ENCODE data around the gene COL21A1. TPM values are rescaled to one million over a fixed set of nuclear protein-coding genes. Genes with fewer than 3 reads are reported as not detected.
A peak's percentile ranks its signal among the peaks of the same experiment; 100 is the strongest.

COL21A1 gene
- total RNA-seq, 1 experiment from 2014 or later = 3.3 TPM

DNA sequence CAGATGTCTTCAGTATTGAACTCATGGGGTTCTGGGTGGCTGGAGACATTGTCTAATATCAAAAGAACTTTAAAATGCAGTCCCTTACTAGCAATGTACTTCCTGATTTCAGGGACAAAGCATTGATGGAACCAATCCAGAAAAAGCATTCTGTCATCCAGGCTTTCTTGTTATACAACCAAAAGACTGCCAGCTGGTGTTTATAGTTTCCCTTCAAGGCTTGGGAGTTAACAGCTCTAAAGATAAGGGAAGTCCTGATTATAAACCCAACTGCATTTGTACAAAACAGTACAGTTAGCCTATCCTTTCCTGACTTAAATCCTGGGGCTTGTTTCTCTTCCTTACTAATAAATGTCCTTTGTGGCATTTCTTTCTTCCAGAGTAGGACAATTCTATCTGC lies 160.0 kb downstream of the COL21A1 start:
- in situ Hi-C loops (cut with HindIII; ENCODE audit: low pct_unique_long_range_greater_than_20kb, low sequenced_read_pairs) = no loop called here
- DNase-seq (ENCODE audit: low read depth, low spot score) (no peak), ATAC-seq (no peak)
- POLR2A ChIA-PET = no interaction called here
- no TSS peak for BruUV-seq (replicated peaks)
- peaks cover 6% of the 10 kb centered on the region for H3K4me1 ChIP-seq (ENCODE audit: control insufficient read depth, insufficient read depth, low read length)
- no peaks in the 10 kb centered on the region for H3K36me3 ChIP-seq (ENCODE audit: control insufficient read depth, insufficient read depth, low read length)
- no peak overlapping the region for H3K4me3 ChIP-seq (ENCODE audit: low read depth in 2 of 2, low read length in 2 of 2)
- intact Hi-C loops (cut with micrococcal nuclease; ENCODE audit: unreplicated experiment) = no loop called here
- no peaks in the 10 kb centered on the region for H3K27me3 ChIP-seq (ENCODE audit: control insufficient read depth, insufficient read depth, low read length)
- TF ChIP-seq TCF7L2 (IDR thresholded peaks at IDR 0.05; ENCODE audit: low read depth, low read length) (peak; percentile 73; the same call in 1 of the 2 replicates), POLR2AphosphoS5 (IDR thresholded peaks at IDR 0.05; ENCODE audit: low read depth, low read length) (no peak; the same call in 1 of the 2 replicates)
- peaks cover 3% of the 10 kb centered on the region; the same call in 1 of the 2 replicates for H3K9me3 ChIP-seq (ENCODE audit: control insufficient read depth, insufficient read depth, low read depth, low read length)
- H3K27ac ChIP-seq (ENCODE audit: low read length) = no peak overlapping the region; the same call in 1 of the 2 replicates
- CTCF ChIA-PET = no interaction called here

DNA sequence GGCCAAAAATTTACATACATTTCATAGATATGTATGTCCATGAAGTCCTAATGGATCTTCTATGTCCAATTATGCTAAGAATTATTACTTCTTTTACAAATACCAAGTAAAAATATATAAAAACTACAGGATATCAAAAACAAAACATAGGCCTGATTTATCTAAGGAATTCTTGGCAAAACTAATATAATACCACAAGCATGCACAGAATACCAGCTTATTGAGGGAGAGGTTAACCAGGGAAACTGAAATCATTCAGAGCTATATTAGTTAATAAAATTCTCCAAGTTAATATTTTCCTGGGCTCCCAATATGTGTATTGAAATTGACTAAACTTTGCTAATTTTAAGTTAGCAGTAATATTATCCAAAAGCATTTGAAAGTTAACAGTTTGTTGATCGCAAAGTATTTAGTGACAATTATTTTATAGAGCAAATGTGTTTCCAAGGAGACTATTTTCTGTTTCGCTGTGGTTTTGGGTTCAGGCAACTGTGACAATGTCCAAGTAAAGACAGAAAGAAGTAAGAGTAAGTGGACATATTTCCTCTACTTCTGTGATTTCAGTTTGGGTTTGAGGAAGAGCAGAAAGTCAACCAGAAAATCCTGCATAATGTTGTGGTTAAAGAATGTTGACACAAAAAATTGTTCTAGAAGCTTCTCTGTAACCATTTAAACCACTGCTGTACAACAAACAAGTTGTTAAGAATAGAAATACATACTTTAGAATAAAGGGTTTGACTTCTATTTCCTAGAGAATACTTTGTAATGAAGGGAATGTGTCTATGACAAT lies 167.4 kb downstream of the COL21A1 start:
- Histone ChIP-seq H3K27ac (ENCODE audit: low read length) (no peak overlapping the region), H3K9me3 (ENCODE audit: control insufficient read depth, insufficient read depth, low read depth, low read length) (peaks cover 28% of the 10 kb centered on the region; the same call in 1 of the 2 replicates), H3K4me3 (ENCODE audit: low read depth in 2 of 2, low read length in 2 of 2) (no peak overlapping the region), H3K36me3 (ENCODE audit: control insufficient read depth, insufficient read depth, low read length) (no peaks in the 10 kb centered on the region), H3K27me3 (ENCODE audit: control insufficient read depth, insufficient read depth, low read length) (no peaks in the 10 kb centered on the region), H3K4me1 (ENCODE audit: control insufficient read depth, insufficient read depth, low read length) (no peaks in the 10 kb centered on the region)
- DNase-seq (ENCODE audit: low read depth, low spot score) (no peak), ATAC-seq (no peak)
- intact Hi-C loops (cut with micrococcal nuclease; ENCODE audit: unreplicated experiment) = loop anchor here (10.0 kb wide), 1 partner anchor 55 kb away; no protein-coding TSS in a partner anchor
- in situ Hi-C loops (cut with HindIII; ENCODE audit: low pct_unique_long_range_greater_than_20kb, low sequenced_read_pairs) = no loop called here
- TF ChIP-seq SIN3A (IDR thresholded peaks at IDR 0.05; ENCODE audit: borderline replicate concordance, insufficient read depth, low read depth, low read length) (no peak), POLR2AphosphoS5 (IDR thresholded peaks at IDR 0.05; ENCODE audit: low read depth, low read length) (no peak), TCF7L2 (IDR thresholded peaks at IDR 0.05; ENCODE audit: low read depth, low read length) (no peak)
- TF ChIP-seq, protein P1, sequence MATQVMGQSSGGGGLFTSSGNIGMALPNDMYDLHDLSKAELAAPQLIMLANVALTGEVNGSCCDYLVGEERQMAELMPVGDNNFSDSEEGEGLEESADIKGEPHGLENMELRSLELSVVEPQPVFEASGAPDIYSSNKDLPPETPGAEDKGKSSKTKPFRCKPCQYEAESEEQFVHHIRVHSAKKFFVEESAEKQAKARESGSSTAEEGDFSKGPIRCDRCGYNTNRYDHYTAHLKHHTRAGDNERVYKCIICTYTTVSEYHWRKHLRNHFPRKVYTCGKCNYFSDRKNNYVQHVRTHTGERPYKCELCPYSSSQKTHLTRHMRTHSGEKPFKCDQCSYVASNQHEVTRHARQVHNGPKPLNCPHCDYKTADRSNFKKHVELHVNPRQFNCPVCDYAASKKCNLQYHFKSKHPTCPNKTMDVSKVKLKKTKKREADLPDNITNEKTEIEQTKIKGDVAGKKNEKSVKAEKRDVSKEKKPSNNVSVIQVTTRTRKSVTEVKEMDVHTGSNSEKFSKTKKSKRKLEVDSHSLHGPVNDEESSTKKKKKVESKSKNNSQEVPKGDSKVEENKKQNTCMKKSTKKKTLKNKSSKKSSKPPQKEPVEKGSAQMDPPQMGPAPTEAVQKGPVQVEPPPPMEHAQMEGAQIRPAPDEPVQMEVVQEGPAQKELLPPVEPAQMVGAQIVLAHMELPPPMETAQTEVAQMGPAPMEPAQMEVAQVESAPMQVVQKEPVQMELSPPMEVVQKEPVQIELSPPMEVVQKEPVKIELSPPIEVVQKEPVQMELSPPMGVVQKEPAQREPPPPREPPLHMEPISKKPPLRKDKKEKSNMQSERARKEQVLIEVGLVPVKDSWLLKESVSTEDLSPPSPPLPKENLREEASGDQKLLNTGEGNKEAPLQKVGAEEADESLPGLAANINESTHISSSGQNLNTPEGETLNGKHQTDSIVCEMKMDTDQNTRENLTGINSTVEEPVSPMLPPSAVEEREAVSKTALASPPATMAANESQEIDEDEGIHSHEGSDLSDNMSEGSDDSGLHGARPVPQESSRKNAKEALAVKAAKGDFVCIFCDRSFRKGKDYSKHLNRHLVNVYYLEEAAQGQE (IDR thresholded peaks at IDR 0.05; ENCODE audit: insufficient read depth in 1 of 2, low read depth in 2 of 2, low read length in 1 of 2) = no peak
- CTCF ChIA-PET = no interaction called here
- POLR2A ChIA-PET = no interaction called here
- BruUV-seq (replicated peaks) = no TSS peak

DNA sequence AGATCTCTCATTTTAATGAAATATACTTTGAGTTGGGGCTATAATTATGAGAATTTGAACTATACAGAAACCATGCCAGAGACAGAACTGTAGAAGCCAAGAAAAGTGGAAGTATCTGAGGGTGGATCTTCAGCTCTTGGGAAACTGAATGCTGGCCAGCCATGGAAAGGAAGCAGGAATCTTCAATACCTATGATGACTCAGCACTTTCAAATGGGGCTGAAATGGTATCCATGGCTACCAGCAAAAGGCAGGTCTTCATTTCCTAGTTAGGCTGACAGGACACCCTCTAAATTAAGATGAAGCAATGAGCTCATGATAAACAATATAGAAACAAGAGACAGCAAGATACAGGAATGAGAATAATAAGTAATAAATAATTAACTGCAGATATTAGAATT lies 171.3 kb downstream of the COL21A1 start:
- no peak overlapping the region; the same call in 1 of the 2 replicates for H3K27ac ChIP-seq (ENCODE audit: low read length)
- BruUV-seq (replicated peaks) = no TSS peak
- CTCF ChIA-PET = no interaction called here
- POLR2A ChIA-PET = no interaction called here
- no peaks in the 10 kb centered on the region for H3K27me3 ChIP-seq (ENCODE audit: control insufficient read depth, insufficient read depth, low read length)
- DNase-seq (ENCODE audit: low read depth, low spot score) (no peak), ATAC-seq (no peak)
- no peaks in the 10 kb centered on the region for H3K4me1 ChIP-seq (ENCODE audit: control insufficient read depth, insufficient read depth, low read length)
- peaks cover 26% of the 10 kb centered on the region; the same call in 1 of the 2 replicates for H3K9me3 ChIP-seq (ENCODE audit: control insufficient read depth, insufficient read depth, low read depth, low read length)
- no peak overlapping the region for H3K4me3 ChIP-seq (ENCODE audit: low read depth in 2 of 2, low read length in 2 of 2)
- intact Hi-C loops (cut with micrococcal nuclease; ENCODE audit: unreplicated experiment) = loop anchor here (10.0 kb wide), 1 partner anchor 59 kb away; no protein-coding TSS in a partner anchor
- TF ChIP-seq SIN3A (IDR thresholded peaks at IDR 0.05; ENCODE audit: borderline replicate concordance, insufficient read depth, low read depth, low read length) (no peak), POLR2AphosphoS5 (IDR thresholded peaks at IDR 0.05; ENCODE audit: low read depth, low read length) (no peak), TCF7L2 (IDR thresholded peaks at IDR 0.05; ENCODE audit: low read depth, low read length) (no peak)
- TF ChIP-seq, protein P1 (IDR thresholded peaks at IDR 0.05; ENCODE audit: insufficient read depth in 1 of 2, low read depth in 2 of 2, low read length in 1 of 2) = no peak
- TF ChIP-seq, protein P2, sequence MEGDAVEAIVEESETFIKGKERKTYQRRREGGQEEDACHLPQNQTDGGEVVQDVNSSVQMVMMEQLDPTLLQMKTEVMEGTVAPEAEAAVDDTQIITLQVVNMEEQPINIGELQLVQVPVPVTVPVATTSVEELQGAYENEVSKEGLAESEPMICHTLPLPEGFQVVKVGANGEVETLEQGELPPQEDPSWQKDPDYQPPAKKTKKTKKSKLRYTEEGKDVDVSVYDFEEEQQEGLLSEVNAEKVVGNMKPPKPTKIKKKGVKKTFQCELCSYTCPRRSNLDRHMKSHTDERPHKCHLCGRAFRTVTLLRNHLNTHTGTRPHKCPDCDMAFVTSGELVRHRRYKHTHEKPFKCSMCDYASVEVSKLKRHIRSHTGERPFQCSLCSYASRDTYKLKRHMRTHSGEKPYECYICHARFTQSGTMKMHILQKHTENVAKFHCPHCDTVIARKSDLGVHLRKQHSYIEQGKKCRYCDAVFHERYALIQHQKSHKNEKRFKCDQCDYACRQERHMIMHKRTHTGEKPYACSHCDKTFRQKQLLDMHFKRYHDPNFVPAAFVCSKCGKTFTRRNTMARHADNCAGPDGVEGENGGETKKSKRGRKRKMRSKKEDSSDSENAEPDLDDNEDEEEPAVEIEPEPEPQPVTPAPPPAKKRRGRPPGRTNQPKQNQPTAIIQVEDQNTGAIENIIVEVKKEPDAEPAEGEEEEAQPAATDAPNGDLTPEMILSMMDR (IDR thresholded peaks at IDR 0.05) = no peak
- in situ Hi-C loops (cut with HindIII; ENCODE audit: low pct_unique_long_range_greater_than_20kb, low sequenced_read_pairs) = no loop called here
- H3K36me3 ChIP-seq (ENCODE audit: control insufficient read depth, insufficient read depth, low read length) = no peaks in the 10 kb centered on the region

Measured in Panc1 (cell line).